Lower leg skin (tissue), 4 donors: ENCODE measurements around the gene WASF1. TPM values are rescaled to one million over a fixed set of nuclear protein-coding genes. Genes with fewer than 3 reads are reported as not detected.
"Not testable (repeated sequence)": the region's sequence is repeated elsewhere in the genome, so short reads cannot be mapped to it uniquely, and the experiment has no call there.

Source experiments
- DNase-seq, 2 donors: peaks; one replicate each; pipeline ENCODE4 v3.0.0-alpha.2; 2019; ENCODE audit warnings: low spot score in 2 of 2
- H3K4me3 ChIP-seq: fragments of 200-600 bp; sonication (generic); 2 replicates; pipeline ENCODE4 v1.5.1; 2017; ENCODE audit warnings: mild to moderate bottlenecking, low read depth; ENCODE audit not compliant: poor library complexity, severe bottlenecking
- POLR2A ChIP-seq, 2 donors: fragments of 450-650 bp; IDR thresholded peaks; one replicate each; pipeline ENCODE4 v1.6.1; 2016 to 2017; ENCODE audit warnings: antibody characterized with exemption in 2 of 2, mild to moderate bottlenecking in 1 of 2, moderate library complexity in 1 of 2
- WGBS, 2 donors: methylation state at CpG; one replicate each; pipeline ENCODE4 v1.1.5; 2018; 5-methylcytosine and 5-hydroxymethylcytosine counted together
- intact Hi-C: fragments of 100-400 bp; cut with DNase I; formaldehyde crosslinking; loops from one replicate; pipeline ENCODE4 v1.15.0; 2023; ENCODE audit warnings: low total_unique reads
- total RNA-seq, 4 donors: library from RNA; depleted of rRNA; stranded (reverse); fragments of >200 nt; gene quantifications; one replicate each; pipeline ENCODE4 v1.1.0, GENCODE V29; 2016
- TF ChIP-seq, protein P1 (sequence below), 3 donors: fragments of 450-650 bp; IDR thresholded peaks; one replicate each; pipeline ENCODE4 v1.5.1; 2016; ENCODE audit warnings: antibody characterized with exemption in 3 of 3, mild to moderate bottlenecking in 3 of 3, moderate library complexity in 2 of 3

Gene WASF1
- total RNA-seq, 4 donors from 2014 or later, result 3.2 to 8.6 (median 7.6) TPM

DNA sequence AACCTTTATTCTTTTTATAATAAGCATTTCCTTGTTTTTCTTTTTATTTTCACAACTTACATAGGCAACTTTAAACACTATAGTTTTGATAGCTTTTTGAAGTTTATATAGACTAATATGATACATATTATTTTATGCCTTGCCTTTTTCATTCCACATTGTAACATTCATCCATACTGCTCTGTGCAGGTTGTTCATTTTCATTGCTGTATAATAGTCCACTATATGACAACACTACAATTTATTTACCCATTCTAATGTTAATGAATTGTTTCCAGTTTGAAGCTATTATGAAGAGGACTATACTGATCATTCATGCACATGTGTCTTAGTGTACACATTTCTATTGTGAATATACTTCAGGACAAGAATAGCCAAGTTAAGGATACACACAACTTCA, 49.1 kb downstream of the WASF1 start:
- no peak overlapping the region for H3K4me3 ChIP-seq
- TF ChIP-seq, protein P1, sequence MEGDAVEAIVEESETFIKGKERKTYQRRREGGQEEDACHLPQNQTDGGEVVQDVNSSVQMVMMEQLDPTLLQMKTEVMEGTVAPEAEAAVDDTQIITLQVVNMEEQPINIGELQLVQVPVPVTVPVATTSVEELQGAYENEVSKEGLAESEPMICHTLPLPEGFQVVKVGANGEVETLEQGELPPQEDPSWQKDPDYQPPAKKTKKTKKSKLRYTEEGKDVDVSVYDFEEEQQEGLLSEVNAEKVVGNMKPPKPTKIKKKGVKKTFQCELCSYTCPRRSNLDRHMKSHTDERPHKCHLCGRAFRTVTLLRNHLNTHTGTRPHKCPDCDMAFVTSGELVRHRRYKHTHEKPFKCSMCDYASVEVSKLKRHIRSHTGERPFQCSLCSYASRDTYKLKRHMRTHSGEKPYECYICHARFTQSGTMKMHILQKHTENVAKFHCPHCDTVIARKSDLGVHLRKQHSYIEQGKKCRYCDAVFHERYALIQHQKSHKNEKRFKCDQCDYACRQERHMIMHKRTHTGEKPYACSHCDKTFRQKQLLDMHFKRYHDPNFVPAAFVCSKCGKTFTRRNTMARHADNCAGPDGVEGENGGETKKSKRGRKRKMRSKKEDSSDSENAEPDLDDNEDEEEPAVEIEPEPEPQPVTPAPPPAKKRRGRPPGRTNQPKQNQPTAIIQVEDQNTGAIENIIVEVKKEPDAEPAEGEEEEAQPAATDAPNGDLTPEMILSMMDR (IDR thresholded peaks at IDR 0.05), result no peak
- no peak for TF ChIP-seq POLR2A (IDR thresholded peaks at IDR 0.05)
- intact Hi-C loops, result no loop called here
- DNase-seq, result no peak

DNA sequence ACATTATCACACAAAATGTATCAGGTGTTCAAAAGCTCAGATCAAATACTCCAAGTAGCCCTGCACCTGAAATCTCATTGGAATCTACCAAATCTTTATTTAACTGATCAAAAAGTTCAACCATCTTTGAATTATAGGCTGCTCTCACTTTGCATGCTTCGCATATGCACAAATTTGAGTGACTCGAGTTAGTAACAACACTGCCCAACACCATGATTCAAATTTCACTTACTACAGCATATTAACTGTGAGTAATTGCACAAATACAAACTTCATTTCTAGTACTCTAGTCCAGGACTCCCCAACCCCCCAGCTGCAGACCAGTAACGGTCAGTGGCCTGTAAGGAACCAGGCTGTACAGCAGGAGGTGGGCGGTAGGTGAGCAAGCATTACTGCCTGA, 51.1 kb downstream of the WASF1 start:
- whole genome bisulfite sequencing, 2 donors, result 86 to 89% methylated on average over 4 of the region's 4 CpGs
- DNase-seq, result no peak
- intact Hi-C loops, result no loop called here
- TF ChIP-seq, protein P1 (IDR thresholded peaks at IDR 0.05), result no peak
- H3K4me3 ChIP-seq, result no peak overlapping the region

DNA sequence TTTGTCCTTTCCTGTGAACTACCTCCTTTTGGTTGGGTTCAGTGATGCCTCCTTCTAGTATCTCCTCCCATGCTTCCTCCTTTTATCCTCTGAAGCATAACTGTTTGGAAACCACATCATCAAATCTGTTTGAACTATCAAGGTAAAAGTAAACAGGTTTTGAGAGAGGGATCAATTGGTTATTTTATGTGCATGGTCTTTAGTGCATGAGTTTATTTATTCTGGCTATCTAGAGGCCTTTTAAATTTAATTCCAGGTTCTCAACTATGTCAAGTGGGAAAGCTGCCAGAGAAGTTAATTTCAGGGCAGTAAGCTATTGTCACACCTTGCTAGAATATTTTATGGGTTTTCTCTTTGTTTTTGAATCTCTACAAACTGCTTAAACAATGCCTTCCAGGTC, 54.1 kb downstream of the WASF1 start:
- DNase-seq, result no peak
- no peak overlapping the region for H3K4me3 ChIP-seq
- no peak for TF ChIP-seq POLR2A (IDR thresholded peaks at IDR 0.05)
- TF ChIP-seq, protein P1 (IDR thresholded peaks at IDR 0.05), result no peak
- intact Hi-C loops, result no loop called here

DNA sequence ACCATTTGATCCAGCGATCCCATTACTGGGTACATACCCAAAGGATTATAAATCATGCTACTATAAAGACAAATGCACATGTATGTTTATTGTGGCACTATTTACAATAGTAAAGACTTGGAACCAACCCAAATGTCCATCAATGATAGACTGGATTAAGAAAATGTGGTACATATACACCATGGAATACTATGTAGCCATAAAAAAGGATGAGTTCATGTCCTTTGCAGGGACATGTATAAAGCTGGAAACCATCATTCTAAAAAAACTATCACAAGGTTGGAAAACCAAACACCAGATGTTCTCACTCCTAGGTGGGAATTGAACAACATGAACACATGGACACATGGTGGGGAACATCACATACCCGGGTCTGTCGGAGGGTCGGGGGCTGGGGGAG, 57.8 kb downstream of the WASF1 start:
- intact Hi-C loops, H3K4me3 ChIP-seq, DNase-seq: not testable (repeated sequence)
- WGBS, 2 donors, result 89 to 95% methylated on average over 4 of the region's 4 CpGs

DNA sequence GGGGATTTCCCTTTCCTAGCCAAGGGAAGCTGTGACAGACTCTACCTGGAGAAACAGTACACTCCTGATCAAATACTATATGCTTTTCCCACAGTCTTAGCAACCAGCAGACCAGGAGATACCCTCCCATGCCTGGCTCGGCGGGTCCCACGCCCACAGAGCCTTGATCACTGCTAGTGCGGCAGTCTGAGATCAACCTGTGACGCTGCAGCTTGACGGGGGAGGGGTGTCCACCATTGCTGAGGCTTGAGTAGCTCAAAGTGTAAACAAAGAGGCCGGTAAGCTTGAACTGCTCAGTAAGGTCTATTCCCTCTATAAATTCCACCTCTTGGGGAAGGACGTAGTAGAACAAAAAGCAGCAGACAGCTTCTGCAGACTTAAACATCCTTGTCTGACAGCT, 63.2 kb downstream of the WASF1 start:
- H3K4me3 ChIP-seq, result no peak overlapping the region
- no peak for TF ChIP-seq POLR2A (IDR thresholded peaks at IDR 0.05)
- TF ChIP-seq, protein P1 (IDR thresholded peaks at IDR 0.05), result no peak
- no peak for DNase-seq
- intact Hi-C loops, result no loop called here
- 87 to 93% methylated on average over 8 of the region's 8 CpGs for whole genome bisulfite sequencing, 2 donors

DNA sequence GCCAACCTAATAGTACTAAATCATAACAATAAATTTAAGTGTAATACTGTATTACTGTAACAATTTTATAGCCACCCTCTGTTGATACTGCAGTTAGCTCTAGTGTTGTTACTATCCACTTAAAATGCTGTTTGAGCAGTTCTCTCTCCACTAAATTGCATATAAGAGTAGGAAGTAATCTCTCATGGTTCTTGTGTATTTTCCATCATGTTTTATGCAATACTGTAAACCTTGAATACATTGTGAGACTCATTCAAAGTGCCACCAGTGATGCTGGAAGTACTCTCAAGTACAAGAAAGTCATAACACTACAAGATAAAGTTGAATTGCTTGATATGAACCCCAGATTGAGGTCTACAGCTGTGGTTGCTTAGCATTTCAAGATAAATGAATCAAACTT, 65.5 kb downstream of the WASF1 start:
- DNase-seq, result no peak
- no peak overlapping the region for H3K4me3 ChIP-seq
- no peak for TF ChIP-seq POLR2A (IDR thresholded peaks at IDR 0.05)
- TF ChIP-seq, protein P1 (IDR thresholded peaks at IDR 0.05), result no peak
- intact Hi-C loops, result no loop called here
